Measurements from ENCODE around the gene EPN3.

EPN3 gene

GRCh38 chr17:50534979-50535326 is 2.4 kb downstream of the EPN3 start:
- DNase-seq (ENCODE audit: low read depth) = no peak

- no peak for DNase-seq (ENCODE audit: low read depth)
Measured at GRCh38 chr17:50535407-50535806, 2.9 kb downstream of the EPN3 start.

- no peak for DNase-seq (ENCODE audit: low read depth)
Measured at GRCh38 chr17:50536683-50537646, 4.4 kb downstream of the EPN3 start.

- no peak for DNase-seq (ENCODE audit: low read depth)
Measured at GRCh38 chr17:50537721-50538548, 5.4 kb downstream of the EPN3 start.

- DNase-seq (ENCODE audit: low read depth) = no peak
Measured at GRCh38 chr17:50538549-50539410, 6.2 kb downstream of the EPN3 start.

GRCh38 chr17:50539762-50540559 is 7.4 kb downstream of the EPN3 start:
- DNase-seq (ENCODE audit: low read depth) = no peak

GRCh38 chr17:50540560-50541401 is 8.2 kb downstream of the EPN3 start:
- no peak for DNase-seq (ENCODE audit: low read depth)

- DNase-seq (ENCODE audit: low read depth) = no peak
Measured at GRCh38 chr17:50541402-50541715, 8.8 kb downstream of the EPN3 start.

- peak; percentile 67 for DNase-seq (ENCODE audit: low read depth)
Measured at GRCh38 chr17:50541716-50542688, 9.5 kb downstream of the EPN3 start.

- no peak for DNase-seq (ENCODE audit: low read depth)
Measured at GRCh38 chr17:50542795-50543774, 10.6 kb downstream of the EPN3 start.

- DNase-seq (ENCODE audit: low read depth) = no peak
Measured at GRCh38 chr17:50544516-50544915, 12.0 kb downstream of the EPN3 start.

- no peak for DNase-seq (ENCODE audit: low read depth)
Measured at GRCh38 chr17:50545311-50545710, 12.8 kb downstream of the EPN3 start.

- no peak for DNase-seq (ENCODE audit: low read depth)
Measured at GRCh38 chr17:50546701-50547034, 14.1 kb downstream of the EPN3 start.

GRCh38 chr17:50547035-50547735 is 14.7 kb downstream of the EPN3 start, which contains the start of gene SPATA20:
TSS of gene SPATA20 (plus strand) at chr17:50547174. CDS start at chr17:50547209, 35 bp downstream.
- peak; percentile 72 for DNase-seq (ENCODE audit: low read depth)

- no peak for DNase-seq (ENCODE audit: low read depth)
Measured at GRCh38 chr17:50547736-50548083, 15.2 kb downstream of the EPN3 start.

- DNase-seq (ENCODE audit: low read depth) = no peak
Measured at GRCh38 chr17:50548831-50549230, 16.3 kb downstream of the EPN3 start.

GRCh38 chr17:50549256-50549941 is 16.9 kb downstream of the EPN3 start:
- DNase-seq (ENCODE audit: low read depth) = no peak
